Common myeloid progenitor, CD34-positive (primary cell): ENCODE results near the gene ARHGAP20.

Experiments used
- CTCF ChIA-PET: fragments of 350-600 bp; sonication (Branson Sonifier 250); formaldehyde crosslinking; loops from one replicate; lab custom pipeline; 2021; ENCODE audit warnings: antibody characterized with exemption; lab: Charles Lee
- POLR2A ChIA-PET: fragments of 350-600 bp; sonication (Branson Sonifier 250); formaldehyde crosslinking; loops from one replicate; lab custom pipeline; 2021; ENCODE audit warnings: antibody characterized with exemption; lab: Charles Lee
- DNase-seq, 3 donors: peaks; one replicate each; pipeline versions ENCODE4 v3.0.0 to v3.0.0-alpha.2; 2013
- H3K27ac ChIP-seq, 2 experiments: 1 replicate in 1 of 2; 2 replicates in 1 of 2; pipeline ENCODE4 v1.7.0; 2013; ENCODE audit warnings: inconsistent platforms in 2 of 2, low read length in 2 of 2, mild to moderate bottlenecking in 2 of 2, low read depth in 1 of 2, moderate library complexity in 1 of 2; ENCODE audit not compliant: severe bottlenecking in 2 of 2, insufficient read depth in 1 of 2, poor library complexity in 1 of 2
- H3K27me3 ChIP-seq, 5 experiments: replicated peaks in 2 of 5; 1 replicate in 3 of 5; 2 replicates in 2 of 5; pipeline versions ENCODE4 v1.6.1 to v1.7.0; 2013; ENCODE audit warnings: low read length in 4 of 5, mild to moderate bottlenecking in 2 of 5, moderate library complexity in 2 of 5, inconsistent platforms in 1 of 5; ENCODE audit not compliant: insufficient read depth in 5 of 5, control insufficient read depth in 4 of 5
- H3K36me3 ChIP-seq, 4 experiments: 1 replicate in 2 of 4; 2 replicates in 2 of 4; pipeline versions ENCODE4 v1.6.1 to v1.7.0; 2013; ENCODE audit warnings: low read length in 3 of 4, control low read depth in 1 of 4, mild to moderate bottlenecking in 1 of 4; ENCODE audit not compliant: control insufficient read depth in 4 of 4, insufficient read depth in 4 of 4
- H3K4me1 ChIP-seq, 4 experiments: 1 replicate in 3 of 4; 2 replicates in 1 of 4; pipeline versions ENCODE4 v1.6.1 to v1.7.1; 2013; ENCODE audit warnings: low read length in 3 of 4, mild to moderate bottlenecking in 3 of 4, control low read depth in 1 of 4, inconsistent platforms in 1 of 4, moderate library complexity in 1 of 4; ENCODE audit not compliant: control insufficient read depth in 4 of 4, insufficient read depth in 4 of 4; ENCODE audit errors: control extremely low read depth in 1 of 4
- H3K4me3 ChIP-seq, 7 experiments: 1 replicate in 4 of 7; 2 replicates in 3 of 7; pipeline versions ENCODE4 v1.5.1 to v1.7.0; 2013; ENCODE audit warnings: mild to moderate bottlenecking in 7 of 7, low read length in 6 of 7, moderate library complexity in 6 of 7, inconsistent platforms in 2 of 7, low read depth in 2 of 7, control low read depth in 1 of 7; ENCODE audit not compliant: insufficient read depth in 4 of 7, control insufficient read depth in 1 of 7; ENCODE audit errors: extremely low read depth in 1 of 7
- H3K9me3 ChIP-seq, 5 experiments: 1 replicate in 4 of 5; 2 replicates in 1 of 5; pipeline versions ENCODE4 v1.6.1 to v1.7.1; 2013; ENCODE audit warnings: low read length in 4 of 5, mild to moderate bottlenecking in 2 of 5, inconsistent platforms in 1 of 5, low read depth in 1 of 5, moderate library complexity in 1 of 5; ENCODE audit not compliant: control insufficient read depth in 4 of 5, insufficient read depth in 2 of 5; ENCODE audit errors: control extremely low read depth in 1 of 5
- WGBS: methylation state at CpG from one replicate; pipeline ENCODE4 v1.1.5; 2013; ENCODE audit not compliant: insufficient coverage; 5-methylcytosine and 5-hydroxymethylcytosine counted together

Gene ARHGAP20

DNA sequence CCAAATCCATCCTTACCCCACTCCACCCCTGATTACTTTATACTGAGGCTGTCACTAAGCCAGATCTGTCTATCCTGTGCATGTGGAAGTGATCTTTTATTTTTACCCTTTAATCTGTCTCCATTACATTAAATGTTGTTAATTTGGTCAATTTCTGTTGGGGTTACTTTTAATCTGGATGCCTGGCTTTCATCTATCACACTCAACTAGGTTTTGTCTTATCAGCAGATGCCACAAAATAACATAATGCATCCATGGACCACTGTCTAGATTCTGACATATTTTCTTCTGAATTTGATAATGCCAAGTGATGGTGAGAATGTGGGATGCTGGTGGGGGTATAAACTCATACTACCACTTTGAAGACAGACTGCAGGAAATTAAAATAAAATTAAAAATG lies 174.1 kb downstream of the ARHGAP20 start:
- Histone ChIP-seq H3K4me1 (no peaks in the 10 kb centered on the region), H3K9me3 (peaks cover 0 to 2% (median 0%) of the 10 kb centered on the region in 5 experiments), H3K36me3 (no peaks in the 10 kb centered on the region), H3K27ac (no peak overlapping the region), H3K4me3 (no peak overlapping the region), H3K27me3 (no peaks in the 10 kb centered on the region)
- DNase-seq, result no peak
- CTCF ChIA-PET, result no interaction called here
- POLR2A ChIA-PET, result no interaction called here

DNA sequence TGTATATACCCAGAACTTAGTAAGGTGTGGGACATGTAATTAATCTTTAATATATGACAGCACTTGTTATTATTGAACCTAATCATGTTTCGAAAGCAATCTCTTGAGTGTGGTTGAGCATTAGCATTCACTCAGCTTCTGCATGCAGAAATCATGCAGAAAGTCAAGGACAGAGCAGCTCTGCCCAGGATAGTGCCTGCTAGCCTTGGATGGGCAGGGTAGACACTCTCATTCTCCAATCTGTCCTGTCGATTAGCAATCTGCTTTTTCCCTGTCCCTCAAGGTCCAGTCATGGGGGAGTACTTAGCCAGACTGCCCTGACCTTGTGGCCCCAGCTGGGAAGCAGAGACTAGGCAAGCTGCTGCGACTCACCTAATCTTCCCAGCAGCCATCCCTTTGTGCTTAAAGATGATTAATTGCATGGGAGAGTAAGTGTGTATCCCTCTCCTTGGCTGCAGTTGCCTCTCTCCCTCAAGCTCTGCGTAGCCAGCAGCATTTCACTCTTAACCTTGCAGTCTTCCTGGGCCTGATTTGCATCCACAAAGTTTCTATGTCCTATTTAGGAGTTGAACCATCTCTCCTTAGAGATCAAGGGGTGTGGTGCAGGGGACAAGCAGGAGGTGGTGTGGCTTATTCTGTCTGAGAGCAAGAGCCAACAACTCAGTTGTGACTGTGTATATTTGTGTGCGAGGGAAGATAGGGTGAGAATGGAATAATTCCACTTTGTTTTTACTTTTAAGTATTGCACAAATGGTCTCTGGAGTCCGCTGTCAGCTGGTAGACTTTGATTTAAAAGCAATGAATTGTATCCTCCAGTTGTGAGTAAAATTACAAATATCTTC lies 181.1 kb downstream of the ARHGAP20 start:
- 94% methylated on average over 3 of the region's 6 CpGs for WGBS
- Histone ChIP-seq H3K36me3 (no peaks in the 10 kb centered on the region), H3K4me1 (no peaks in the 10 kb centered on the region), H3K27me3 (no peaks in the 10 kb centered on the region), H3K4me3 (no peak overlapping the region), H3K27ac (no peak overlapping the region), H3K9me3 (peaks cover 0 to 11% (median 2%) of the 10 kb centered on the region in 5 experiments)
- POLR2A ChIA-PET, result no interaction called here
- DNase-seq, result no peak
- CTCF ChIA-PET, result no interaction called here

DNA sequence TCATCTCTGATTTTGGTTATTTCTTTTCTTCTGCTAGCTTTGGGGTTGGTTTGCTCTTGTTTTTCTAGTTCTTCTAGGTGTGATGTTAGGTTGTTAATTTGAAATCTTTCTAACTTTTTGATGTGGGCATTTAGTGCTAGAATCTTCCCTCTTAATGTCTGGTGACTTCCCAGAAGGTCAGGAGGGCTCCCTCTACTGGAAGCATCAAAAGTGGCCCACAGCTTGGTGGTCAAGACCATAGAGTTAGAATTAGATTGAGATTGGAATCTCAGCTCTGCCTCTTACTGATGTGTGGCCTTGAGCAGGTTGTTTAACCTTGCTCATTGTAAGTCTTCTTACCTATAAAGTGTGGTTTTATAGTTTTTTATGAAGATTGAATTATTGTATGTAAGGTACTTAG lies 183.2 kb downstream of the ARHGAP20 start:
- DNase-seq, result peak in 1 of 3 donors; percentile 7
- no peaks in the 10 kb centered on the region for H3K27me3 ChIP-seq
- CTCF ChIA-PET, result no interaction called here
- H3K27ac ChIP-seq, result no peak overlapping the region
- no peaks in the 10 kb centered on the region for H3K36me3 ChIP-seq
- peaks cover 0 to 9% (median 0%) of the 10 kb centered on the region in 5 experiments for H3K9me3 ChIP-seq
- no peaks in the 10 kb centered on the region for H3K4me1 ChIP-seq
- no peak overlapping the region for H3K4me3 ChIP-seq
- POLR2A ChIA-PET, result no interaction called here

DNA sequence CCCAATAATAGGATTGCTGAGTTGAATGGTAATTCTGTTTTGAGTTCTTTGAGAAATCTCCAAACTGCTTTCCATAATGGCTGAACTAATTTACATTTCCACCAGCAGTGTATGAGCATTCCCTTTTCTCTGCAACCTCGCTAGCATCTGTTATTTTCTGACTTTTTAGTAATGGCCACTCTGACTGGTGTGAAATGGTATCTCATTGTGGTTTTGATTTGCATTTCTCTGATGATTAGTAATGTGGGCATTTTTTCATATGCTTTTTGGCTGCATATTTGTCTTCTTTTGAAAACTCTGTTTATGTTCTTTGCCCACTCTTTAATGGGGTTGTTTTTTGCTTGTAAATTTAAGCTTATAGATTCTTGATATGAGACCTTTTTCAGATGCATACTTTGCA lies 185.1 kb downstream of the ARHGAP20 start:
- no CpG with 5 or more reads among the region's 1 CpG for WGBS
- ChIA-PET CTCF (no interaction called here), POLR2A (no interaction called here)
- Histone ChIP-seq H3K4me1 (no peaks in the 10 kb centered on the region), H3K4me3 (no peak overlapping the region), H3K27me3 (no peaks in the 10 kb centered on the region), H3K36me3 (no peaks in the 10 kb centered on the region), H3K27ac (no peak overlapping the region), H3K9me3 (peaks cover 0 to 17% (median 4%) of the 10 kb centered on the region in 5 experiments)
- no peak for DNase-seq
